Measurements from ENCODE around the gene CD52.

DNA sequence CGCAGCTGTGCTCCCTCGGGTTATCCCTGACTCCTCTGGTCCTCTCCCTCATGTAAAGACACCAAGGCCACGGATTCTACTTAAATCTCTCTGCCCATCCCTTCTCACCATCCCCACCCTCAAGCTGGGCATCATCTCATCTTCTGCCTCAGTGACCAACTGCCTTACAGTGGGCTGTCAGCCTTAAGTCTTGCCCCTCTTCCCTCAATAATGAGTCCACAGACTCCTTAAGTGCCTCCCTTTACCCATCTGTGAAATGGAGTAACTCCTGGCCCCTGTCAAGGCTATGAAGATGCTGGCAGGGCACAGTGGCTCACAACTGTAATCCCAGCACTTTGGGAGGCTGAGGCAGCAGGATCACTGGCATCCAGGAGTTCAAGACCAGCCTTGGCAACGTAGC is 25.8 kb upstream of the CD52 start:
- TF ChIP-seq CTCF (IDR thresholded peaks at IDR 0.05) (no peak), POLR2AphosphoS5 (IDR thresholded peaks at IDR 0.05; ENCODE audit: low read depth, low read length) (no peak)

Measured in Panc1 (cell line).